NCI-H524 (cell line): ENCODE results near the gene AHCYL2.
"Not testable (repeated sequence)": the region's sequence is repeated elsewhere in the genome, so short reads cannot be mapped to it uniquely, and the experiment has no call there.

Experiments
- DNase-seq, 2 experiments: peaks; one replicate each; lab custom pipeline; 2025; lab: John Stamatoyannopoulos, UW

AHCYL2 gene

GRCh38 chr7:129453510-129454248, 228.8 kb downstream of the AHCYL2 start:
- DNase-seq: no peak

DNA sequence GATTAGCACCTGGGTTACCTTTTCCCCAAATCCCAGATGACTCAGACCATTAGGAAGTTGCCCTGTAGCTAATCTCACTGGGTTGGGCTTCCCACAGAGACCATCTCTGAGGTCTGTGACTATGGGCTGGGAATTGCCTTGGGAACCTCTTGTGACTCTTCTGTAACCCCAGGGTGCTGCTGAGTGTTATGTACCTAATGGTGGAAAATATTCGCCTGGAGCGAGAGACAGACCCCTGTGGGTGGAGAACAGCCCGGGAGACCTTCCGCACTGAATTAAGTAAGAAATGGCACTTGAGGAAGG, 229.4 kb downstream of the AHCYL2 start:
- no peak for DNase-seq

DNA sequence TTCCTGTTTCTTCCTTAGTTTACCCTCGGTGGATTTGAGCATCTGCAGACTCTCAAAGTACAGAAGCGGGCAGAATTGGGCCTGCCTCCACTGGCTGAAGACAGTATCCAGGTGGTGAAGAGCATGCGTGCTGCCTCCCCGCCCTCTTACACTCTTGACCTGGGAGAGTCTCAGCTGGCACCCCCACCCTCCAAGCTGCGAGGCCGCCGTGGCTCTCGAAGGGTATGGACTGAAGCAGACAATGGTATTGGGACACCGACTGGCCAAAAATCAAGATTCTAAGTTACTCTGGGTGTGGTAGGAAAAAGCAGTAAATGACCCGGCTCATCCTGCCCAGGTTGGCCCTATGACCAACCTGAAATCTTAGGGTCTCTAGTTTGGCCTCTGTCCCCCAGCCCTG, 231.6 kb downstream of the AHCYL2 start:
- DNase-seq: no peak

DNA sequence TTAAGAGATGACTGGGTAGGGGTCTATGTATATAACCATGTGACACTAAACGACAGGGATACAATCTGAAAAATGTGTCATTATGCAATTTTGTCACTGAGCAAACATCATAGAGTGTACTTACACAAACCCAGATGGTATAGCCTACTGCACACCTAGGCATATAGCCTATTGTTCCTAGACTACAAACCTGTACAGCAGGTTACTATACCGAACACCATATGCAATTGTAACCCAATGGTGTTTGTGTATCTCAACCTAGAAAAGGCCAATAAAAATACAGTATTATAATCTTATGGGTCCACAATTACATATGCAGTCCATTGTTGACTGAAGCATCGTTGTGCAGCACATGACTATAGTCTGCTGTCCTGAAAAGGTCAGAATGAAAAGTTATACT, 232.3 kb downstream of the AHCYL2 start:
- no peak for DNase-seq

- DNase-seq: no peak
Observed at GRCh38 chr7:129458171-129458570, 233.3 kb downstream of the AHCYL2 start.

DNA sequence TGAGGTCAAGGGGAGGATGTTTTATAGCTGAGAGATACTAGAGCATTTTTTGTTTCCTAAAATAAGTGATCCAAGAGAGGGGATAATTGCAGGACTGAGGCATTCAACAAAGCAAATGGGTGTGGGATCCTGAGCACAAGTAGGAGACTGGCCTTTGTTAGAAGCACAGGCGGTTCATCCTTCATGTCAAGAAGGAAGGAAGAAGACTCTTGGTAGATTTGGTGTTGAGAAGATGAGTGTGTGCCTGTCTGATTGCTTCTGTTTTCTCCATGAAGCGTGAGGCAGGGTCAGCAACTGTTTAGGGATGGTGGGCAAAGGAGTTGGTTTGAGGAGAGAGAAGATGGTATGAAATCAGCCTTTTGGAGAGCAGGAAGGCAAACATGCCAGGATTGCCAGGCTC, 237.0 kb downstream of the AHCYL2 start:
- DNase-seq: no peak

DNA sequence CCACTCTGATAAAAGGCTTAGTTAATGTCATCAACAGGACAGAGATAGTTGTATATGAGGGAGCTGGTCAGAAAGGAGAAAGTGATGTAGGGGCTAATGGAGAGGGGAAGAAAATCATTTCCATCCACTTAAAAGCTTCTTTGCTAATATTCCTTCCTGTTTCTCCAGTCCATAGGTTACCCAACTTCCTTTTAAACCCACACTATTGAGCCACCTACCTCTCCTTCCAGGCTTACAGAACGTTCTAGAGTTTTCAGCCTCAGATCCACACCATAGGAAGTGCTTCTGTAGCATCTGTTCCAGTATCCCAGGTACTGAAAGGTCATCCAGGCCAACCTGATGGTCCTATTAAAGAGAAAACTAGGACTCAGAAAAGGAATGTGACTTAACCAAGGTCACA, 237.6 kb downstream of the AHCYL2 start:
- no peak for DNase-seq

- DNase-seq: no peak
Observed at GRCh38 chr7:129464194-129464593, 239.4 kb downstream of the AHCYL2 start.

GRCh38 chr7:129465080-129465479, 240.2 kb downstream of the AHCYL2 start:
- DNase-seq: peak; percentile 39 to 64

DNA sequence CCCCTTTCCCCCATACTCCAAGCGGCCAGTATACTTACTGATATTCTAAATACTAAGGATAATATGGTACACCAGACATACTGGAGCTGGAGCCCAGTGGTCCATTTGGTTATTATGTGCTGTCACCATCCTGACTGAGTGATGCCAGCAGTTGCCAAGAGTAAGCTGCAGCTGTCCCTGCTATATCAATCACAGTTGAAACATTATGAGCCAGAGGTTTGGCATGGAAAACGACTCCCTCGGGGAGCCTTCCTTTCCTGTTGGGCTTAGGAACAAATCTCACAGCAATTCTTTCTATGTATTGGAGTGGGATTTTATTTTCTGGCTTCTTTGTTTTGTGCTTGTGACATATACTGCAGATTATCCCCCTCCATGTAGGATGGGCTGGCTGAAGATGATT, 242.0 kb downstream of the AHCYL2 start:
- DNase-seq: peak in 1 of 2 experiments; percentile 7

- no peak for DNase-seq
Observed at GRCh38 chr7:129468087-129468486, 243.3 kb downstream of the AHCYL2 start.

- no peak for DNase-seq
Observed at GRCh38 chr7:129468547-129468946, 243.7 kb downstream of the AHCYL2 start.

GRCh38 chr7:129469930-129470329, 245.1 kb downstream of the AHCYL2 start:
- no peak for DNase-seq

DNA sequence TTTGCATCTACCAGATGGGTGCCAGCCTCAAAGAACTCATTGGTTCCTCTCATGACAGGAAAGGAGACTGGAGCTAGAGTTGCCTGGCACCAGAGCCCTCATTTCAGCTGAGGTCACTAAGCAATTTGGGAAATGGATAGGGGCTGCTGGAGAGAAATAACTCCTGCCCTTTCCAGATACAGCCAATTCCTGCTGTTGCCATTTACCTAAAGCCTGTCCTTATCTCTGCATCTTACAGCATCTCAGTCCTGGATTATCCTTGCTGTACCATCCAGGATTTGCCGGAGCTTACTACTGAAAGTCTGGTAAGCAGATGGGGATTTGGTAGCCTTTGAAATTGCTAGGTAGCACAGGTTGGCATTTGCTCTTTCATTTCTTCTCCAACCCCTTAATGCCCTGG, 245.6 kb downstream of the AHCYL2 start:
- DNase-seq: peak in 1 of 2 experiments; percentile 45

DNA sequence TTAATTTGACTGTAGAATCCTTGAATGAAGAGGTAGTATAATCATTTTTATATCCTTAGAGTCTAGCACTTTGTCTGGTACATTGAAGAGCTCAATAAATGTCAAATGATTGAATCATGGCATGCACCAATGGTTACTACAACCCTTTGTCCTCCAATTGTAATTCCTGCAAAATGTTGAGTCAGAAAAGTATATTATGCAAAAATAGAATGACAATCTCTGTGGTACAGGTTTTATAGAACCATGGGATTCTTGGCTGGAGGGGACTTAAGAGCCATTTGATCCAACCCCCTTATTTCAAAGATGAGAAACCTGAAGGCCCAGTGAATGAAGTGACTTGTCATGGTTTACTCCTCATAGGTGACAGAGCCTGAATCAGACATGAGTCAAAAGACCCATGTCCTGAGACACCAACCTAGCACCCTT, 246.6 kb downstream of the AHCYL2 start:
- no peak for DNase-seq

DNA sequence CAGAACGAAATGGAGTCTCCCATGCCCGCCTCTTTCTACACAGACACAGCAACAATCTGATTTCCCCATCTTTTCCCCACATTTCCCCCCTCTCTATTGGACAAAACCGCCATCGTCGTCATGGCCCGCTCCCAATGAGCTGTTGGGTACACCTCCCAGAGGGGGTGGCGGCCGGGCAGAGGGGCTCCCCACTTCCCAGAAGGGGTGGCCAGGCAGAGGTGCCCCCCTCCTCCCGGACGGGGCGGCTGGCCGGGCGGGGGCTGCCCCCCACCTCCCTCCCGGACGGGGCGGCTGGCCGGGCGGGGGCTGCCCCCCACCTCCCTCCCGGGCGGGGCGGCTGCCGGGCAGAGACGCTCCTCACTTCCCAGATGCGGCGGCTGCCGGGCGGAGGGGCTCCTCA, 251.1 kb downstream of the AHCYL2 start:
- not testable (repeated sequence) for DNase-seq

DNA sequence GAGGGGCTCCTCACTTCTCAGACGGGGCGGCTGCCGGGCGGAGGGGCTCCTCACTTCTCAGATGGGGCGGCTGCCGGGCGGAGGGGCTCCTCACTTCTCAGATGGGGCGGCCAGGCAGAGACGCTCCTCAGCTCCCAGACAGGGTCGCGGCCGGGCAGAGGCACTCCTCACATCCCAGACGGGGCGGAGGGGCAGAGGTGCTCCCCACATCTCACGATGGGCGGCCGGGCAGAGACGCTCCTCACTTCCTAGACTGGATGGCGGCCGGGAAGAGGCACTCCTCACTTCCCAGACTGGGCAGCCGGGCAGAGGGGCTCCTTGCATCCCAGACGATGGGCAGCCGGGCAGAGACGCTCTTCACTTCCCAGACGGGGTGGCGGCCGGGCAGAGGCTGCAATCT, 251.6 kb downstream of the AHCYL2 start:
- DNase-seq: not testable (repeated sequence)
